Adipocyte (in vitro differentiated cells): Measurements from ENCODE around the gene TENM3.
A peak's percentile ranks its signal among the peaks of the same experiment; 100 is the strongest.

Experiments
- DNase-seq: peaks from one replicate; pipeline ENCODE4 v3.0.0-alpha.2; 2015; ENCODE audit warnings: low read depth
- H3K27me3 ChIP-seq: replicated peaks from 2 replicates; pipeline ENCODE4 v1.7.0; 2013; ENCODE audit warnings: mild to moderate bottlenecking, low read length, moderate library complexity; ENCODE audit not compliant: control insufficient read depth, insufficient read depth
- H3K36me3 ChIP-seq: 2 replicates; pipeline ENCODE4 v1.7.0; 2013; ENCODE audit warnings: low read length, mild to moderate bottlenecking, moderate library complexity; ENCODE audit not compliant: control insufficient read depth, insufficient read depth, severe bottlenecking
- H3K4me1 ChIP-seq: 2 replicates; pipeline ENCODE4 v1.7.0; 2013; ENCODE audit warnings: mild to moderate bottlenecking, low read length, moderate library complexity; ENCODE audit not compliant: control insufficient read depth, insufficient read depth
- H3K4me3 ChIP-seq: 2 replicates; pipeline ENCODE4 v1.7.0; 2013; ENCODE audit warnings: mild to moderate bottlenecking, low read length, moderate library complexity
- H3K9ac ChIP-seq: 2 replicates; pipeline ENCODE4 v1.7.0; 2013; ENCODE audit warnings: mild to moderate bottlenecking, low read length, moderate library complexity
- H3K9me3 ChIP-seq: 2 replicates; pipeline ENCODE4 v1.7.0; 2013; ENCODE audit warnings: mild to moderate bottlenecking, low read length, moderate library complexity; ENCODE audit not compliant: control insufficient read depth

TENM3 gene

DNA sequence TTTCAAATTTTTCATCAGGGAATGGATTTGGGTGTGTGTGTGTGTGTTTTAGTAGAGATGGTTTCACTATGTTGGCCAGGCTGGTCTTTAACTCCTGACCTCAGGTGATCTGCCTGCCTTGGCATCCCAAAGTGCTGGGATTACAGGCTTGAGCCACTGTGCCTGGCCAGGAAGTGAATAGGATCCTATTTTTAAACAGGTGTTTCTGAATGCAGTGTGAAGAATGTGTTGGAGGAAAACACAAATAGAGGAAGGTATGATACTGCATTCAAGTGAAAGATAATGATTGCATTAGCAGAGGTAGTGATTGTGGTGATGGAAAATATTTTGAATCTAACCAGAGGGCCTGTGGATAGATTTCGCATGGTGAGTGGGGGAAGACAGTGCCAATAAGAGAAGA is 189.6 kb downstream of the TENM3 start:
- Histone ChIP-seq H3K36me3 (no peaks in the 10 kb centered on the region), H3K9ac (no peak overlapping the region), H3K4me3 (no peak overlapping the region), H3K9me3 (no peaks in the 10 kb centered on the region), H3K4me1 (no peaks in the 10 kb centered on the region), H3K27me3 (no peaks in the 10 kb centered on the region)
- DNase-seq = no peak

DNA sequence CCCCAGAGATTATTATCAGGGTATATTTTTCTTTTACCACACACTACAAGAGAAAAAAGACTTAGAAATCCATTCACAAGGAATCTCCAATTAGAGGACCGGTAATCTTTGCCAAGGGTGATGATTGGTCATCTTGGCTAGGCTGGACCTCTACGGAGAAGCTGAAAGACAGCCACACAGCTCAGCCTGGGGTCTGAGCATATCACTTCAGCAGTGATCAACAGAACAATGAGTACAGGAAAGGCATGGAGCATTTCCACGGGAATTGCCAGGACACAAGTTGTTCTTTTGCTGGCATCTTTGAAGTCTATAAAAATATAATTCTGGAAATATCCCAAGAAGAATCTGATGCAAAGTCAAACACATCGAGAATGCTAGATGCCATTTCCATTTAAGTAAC is 191.5 kb downstream of the TENM3 start:
- no peak overlapping the region for H3K9ac ChIP-seq
- no peaks in the 10 kb centered on the region for H3K36me3 ChIP-seq
- no peaks in the 10 kb centered on the region for H3K27me3 ChIP-seq
- H3K4me1 ChIP-seq = no peaks in the 10 kb centered on the region
- no peak overlapping the region for H3K4me3 ChIP-seq
- DNase-seq = no peak
- H3K9me3 ChIP-seq = no peaks in the 10 kb centered on the region

GRCh38 chr4:182435401-182435800 is 192.2 kb downstream of the TENM3 start:
- Histone ChIP-seq H3K27me3 (no peaks in the 10 kb centered on the region), H3K9ac (no peak overlapping the region), H3K4me1 (no peaks in the 10 kb centered on the region), H3K4me3 (no peak overlapping the region), H3K36me3 (no peaks in the 10 kb centered on the region), H3K9me3 (no peaks in the 10 kb centered on the region)
- DNase-seq = no peak

GRCh38 chr4:182443070-182443469 is 199.9 kb downstream of the TENM3 start:
- no peaks in the 10 kb centered on the region for H3K9me3 ChIP-seq
- H3K36me3 ChIP-seq = no peaks in the 10 kb centered on the region
- peaks cover 6% of the 10 kb centered on the region for H3K4me1 ChIP-seq
- no peak for DNase-seq
- H3K27me3 ChIP-seq = no peaks in the 10 kb centered on the region
- H3K9ac ChIP-seq = no peak overlapping the region
- no peak overlapping the region for H3K4me3 ChIP-seq

DNA sequence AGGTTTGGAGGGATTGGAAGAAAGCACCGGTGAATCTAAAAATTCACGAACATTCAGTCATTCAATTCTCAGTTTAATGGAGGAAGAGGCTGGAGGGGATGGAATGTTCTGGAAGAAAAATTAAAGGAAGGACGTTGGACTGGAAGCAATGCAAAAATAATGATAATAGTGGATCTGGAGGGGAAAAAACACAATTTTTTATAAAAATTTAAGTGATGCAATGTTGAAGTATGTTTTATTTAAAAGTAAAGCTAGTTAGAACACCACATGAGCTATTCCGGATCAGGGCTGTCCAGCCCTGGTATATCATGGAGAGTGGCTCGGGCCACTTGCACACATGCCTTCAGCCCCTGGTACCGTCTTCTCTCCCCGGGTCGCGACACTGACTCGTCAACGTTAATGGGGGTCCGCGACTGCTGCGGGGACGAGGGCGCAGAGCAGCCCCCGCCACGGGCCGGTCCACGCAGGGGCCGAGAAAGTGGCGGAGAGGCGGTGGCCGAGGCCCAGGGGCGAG is 204.6 kb downstream of the TENM3 start:
- Histone ChIP-seq H3K4me3 (peak overlapping the region; percentile 89), H3K27me3 (no peaks in the 10 kb centered on the region), H3K36me3 (no peaks in the 10 kb centered on the region), H3K9ac (peak overlapping the region; percentile 85), H3K4me1 (peaks cover 14% of the 10 kb centered on the region), H3K9me3 (no peaks in the 10 kb centered on the region)
- DNase-seq = peak; percentile 45

GRCh38 chr4:182448281-182449151 is 205.3 kb downstream of the TENM3 start:
- H3K9me3 ChIP-seq = no peaks in the 10 kb centered on the region
- peak; percentile 98 for DNase-seq
- peaks cover 14% of the 10 kb centered on the region for H3K4me1 ChIP-seq
- H3K4me3 ChIP-seq = peak overlapping the region; percentile 89
- peak overlapping the region; percentile 85 for H3K9ac ChIP-seq
- H3K36me3 ChIP-seq = no peaks in the 10 kb centered on the region
- H3K27me3 ChIP-seq = no peaks in the 10 kb centered on the region

DNA sequence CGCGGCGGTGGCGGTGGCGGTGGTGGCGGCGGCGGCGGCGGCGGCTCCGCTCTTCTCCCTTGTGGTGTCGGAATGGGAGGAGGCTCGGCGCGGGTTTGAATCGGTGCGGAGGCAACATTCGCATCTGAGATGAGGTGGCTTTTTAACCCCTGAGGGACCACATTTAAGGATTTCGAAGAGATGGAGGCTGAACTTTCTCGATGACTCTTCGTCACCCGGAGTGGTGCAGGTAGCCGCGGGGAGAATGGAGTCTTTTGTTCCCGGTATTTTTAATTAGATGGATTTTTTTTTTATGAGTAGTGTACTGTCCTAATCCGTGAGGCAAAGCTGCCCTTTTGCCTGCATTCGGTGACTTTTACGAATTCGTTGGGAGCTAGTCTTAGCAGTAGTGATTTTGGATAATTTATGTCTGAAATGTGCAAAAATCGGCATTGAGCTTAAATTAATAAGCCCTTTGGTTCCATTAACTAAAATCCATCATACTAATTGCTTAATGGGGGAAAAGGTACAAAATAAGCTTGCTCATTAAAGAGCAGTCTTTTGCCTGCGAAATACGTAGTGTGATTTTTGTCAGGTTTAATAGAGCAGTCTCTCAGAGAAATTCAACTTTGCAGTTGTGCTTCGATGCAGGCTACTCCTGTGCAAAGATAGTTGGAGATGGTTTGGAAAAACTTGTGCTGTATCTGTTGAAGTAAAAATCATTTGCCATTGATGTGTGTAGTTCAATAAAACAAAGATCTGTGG is 206.2 kb downstream of the TENM3 start:
- Histone ChIP-seq H3K9ac (peak overlapping the region; percentile 82), H3K27me3 (no peaks in the 10 kb centered on the region), H3K4me1 (peaks cover 19% of the 10 kb centered on the region), H3K36me3 (no peaks in the 10 kb centered on the region), H3K9me3 (no peaks in the 10 kb centered on the region), H3K4me3 (peak overlapping the region; percentile 89)
- DNase-seq = no peak

DNA sequence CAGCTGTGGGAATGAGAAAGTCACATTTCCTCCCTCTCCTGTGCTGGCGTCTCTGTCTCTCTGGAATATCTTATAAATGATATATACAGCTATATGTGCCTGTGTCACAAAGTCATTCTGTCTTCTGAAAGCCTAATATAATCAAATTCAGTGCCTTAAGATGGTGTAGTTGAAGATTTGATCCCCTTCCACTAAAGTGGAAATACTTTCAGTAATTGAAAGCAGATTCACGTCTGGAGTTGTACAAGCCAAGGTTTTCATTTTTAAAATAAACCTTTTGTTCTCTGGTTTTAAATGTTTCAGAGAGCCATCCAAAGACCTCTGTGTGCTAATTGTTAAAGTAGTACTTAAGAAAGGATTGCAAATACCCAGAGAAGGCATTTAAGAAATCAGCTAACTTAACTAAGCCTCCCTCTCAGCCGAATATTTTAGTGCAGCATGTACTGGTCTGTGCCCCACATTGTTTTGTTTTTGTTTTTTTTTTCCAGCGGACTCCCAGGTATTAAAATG is 206.8 kb downstream of the TENM3 start:
- H3K36me3 ChIP-seq = no peaks in the 10 kb centered on the region
- peak; percentile 64 for DNase-seq
- H3K4me3 ChIP-seq = peak overlapping the region; percentile 89
- H3K4me1 ChIP-seq = peaks cover 23% of the 10 kb centered on the region
- no peaks in the 10 kb centered on the region for H3K9me3 ChIP-seq
- H3K9ac ChIP-seq = peak overlapping the region; percentile 82
- no peaks in the 10 kb centered on the region for H3K27me3 ChIP-seq

GRCh38 chr4:182451441-182451840 is 208.2 kb downstream of the TENM3 start:
- Histone ChIP-seq H3K9ac (no peak overlapping the region), H3K4me3 (no peak overlapping the region), H3K27me3 (no peaks in the 10 kb centered on the region), H3K36me3 (no peaks in the 10 kb centered on the region), H3K9me3 (no peaks in the 10 kb centered on the region), H3K4me1 (peaks cover 23% of the 10 kb centered on the region)
- DNase-seq = no peak

GRCh38 chr4:182453830-182454229 is 210.6 kb downstream of the TENM3 start:
- Histone ChIP-seq H3K27me3 (no peaks in the 10 kb centered on the region), H3K4me1 (peaks cover 17% of the 10 kb centered on the region), H3K36me3 (no peaks in the 10 kb centered on the region), H3K9me3 (no peaks in the 10 kb centered on the region), H3K4me3 (no peak overlapping the region), H3K9ac (no peak overlapping the region)
- no peak for DNase-seq

GRCh38 chr4:182454440-182455013 is 211.3 kb downstream of the TENM3 start:
- H3K27me3 ChIP-seq = no peaks in the 10 kb centered on the region
- H3K9ac ChIP-seq = no peak overlapping the region
- H3K4me3 ChIP-seq = no peak overlapping the region
- no peaks in the 10 kb centered on the region for H3K9me3 ChIP-seq
- peak; percentile 22 for DNase-seq
- H3K4me1 ChIP-seq = peaks cover 17% of the 10 kb centered on the region
- H3K36me3 ChIP-seq = no peaks in the 10 kb centered on the region
